HG03135 (cell line): ENCODE data around the gene FRY.
"Not testable (repeated sequence)": the region's sequence is repeated elsewhere in the genome, so short reads cannot be mapped to it uniquely, and the experiment has no call there.

ENCODE experiments used
- ATAC-seq: cut with Tn5 transposase; IDR thresholded peaks from one replicate; pipeline ENCODE4 v1.9.1; 2021; ENCODE audit warnings: mild to moderate bottlenecking, moderate library complexity; ENCODE audit not compliant: unreplicated experiment

Gene FRY

GRCh38 chr13:32040052-32040642 lies 8.6 kb downstream of the FRY start:
- ATAC-seq, result no peak

DNA sequence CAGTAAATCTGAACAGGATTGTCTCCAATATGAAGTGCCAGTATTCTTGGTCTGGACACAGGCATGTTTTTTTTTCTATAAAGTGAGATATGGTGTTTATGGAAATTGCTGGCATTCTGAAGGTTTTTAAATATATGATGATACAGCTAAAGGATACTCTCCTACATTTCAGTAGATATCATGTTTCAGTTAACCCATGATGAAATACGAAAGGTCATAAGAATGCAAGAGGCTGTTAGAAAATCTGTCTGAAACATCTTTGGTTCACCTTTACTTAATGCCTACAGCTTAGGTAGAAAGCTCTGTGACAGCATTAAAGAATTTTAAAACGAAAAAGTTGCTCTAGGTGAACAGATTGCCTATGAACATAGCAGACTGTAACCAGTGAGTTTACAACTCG lies 9.1 kb downstream of the FRY start:
- no peak for ATAC-seq

- ATAC-seq, result peak; percentile 70
Observed at GRCh38 chr13:32041429-32041828, 9.9 kb downstream of the FRY start.

- ATAC-seq, result no peak
Observed at GRCh38 chr13:32042551-32042950, 11.0 kb downstream of the FRY start.

GRCh38 chr13:32044446-32044845 lies 12.9 kb downstream of the FRY start:
- ATAC-seq, result no peak

GRCh38 chr13:32045537-32045936 lies 14.0 kb downstream of the FRY start:
- ATAC-seq, result no peak

DNA sequence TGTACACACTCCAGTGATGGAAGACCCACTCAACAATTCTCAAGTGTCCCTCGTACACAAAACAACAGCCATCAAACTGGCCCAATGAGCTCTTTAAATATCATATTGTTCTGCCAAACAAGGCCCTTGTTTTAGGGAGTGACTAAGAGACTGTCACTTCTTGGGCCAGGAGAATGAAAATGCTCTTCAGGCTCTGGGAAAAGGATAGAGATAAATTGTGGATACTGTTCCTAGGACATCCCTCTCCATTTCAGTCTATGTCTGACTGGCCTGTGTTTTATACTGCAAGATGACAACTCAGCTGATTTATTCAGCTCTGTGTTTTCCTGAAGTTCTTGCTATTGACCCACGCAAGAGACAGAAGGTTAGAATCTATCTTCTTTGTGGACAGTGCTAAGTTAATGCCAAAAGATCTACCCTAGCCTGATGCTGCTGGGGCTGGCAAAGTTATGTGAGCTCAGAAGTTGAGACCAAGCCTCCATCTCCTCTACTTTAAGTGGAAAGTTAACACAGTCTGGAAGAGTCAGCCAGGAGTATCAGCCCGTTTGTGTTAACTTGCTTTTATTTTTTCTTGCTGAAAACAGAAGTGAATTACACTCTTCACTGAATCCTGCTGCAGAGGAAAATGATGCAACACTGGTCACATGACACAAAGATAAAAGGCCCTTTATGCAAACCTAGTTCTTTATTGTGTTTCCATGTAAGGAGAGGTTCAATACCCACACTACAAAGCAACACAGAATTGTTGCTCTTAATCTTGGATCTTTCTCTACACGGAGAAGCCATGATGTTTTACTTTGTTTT lies 14.6 kb downstream of the FRY start:
- ATAC-seq, result no peak

DNA sequence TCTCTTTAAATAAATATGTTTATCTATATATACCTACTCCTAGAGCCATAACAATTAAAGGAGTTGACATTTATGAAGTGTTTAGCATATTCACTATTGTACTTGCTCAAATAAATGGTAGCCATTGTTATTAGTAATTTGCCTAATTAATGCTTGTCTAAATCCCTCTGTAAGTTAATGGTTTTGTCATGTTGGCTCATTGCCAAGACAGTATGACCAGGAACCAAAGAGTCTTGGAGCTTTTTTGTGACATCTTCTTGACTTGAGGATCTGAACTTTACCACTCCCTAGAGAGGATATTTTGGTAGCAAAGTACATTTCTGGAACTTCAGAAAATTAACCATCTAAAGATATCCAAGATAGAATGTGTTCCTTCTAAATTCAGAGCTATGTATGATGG lies 15.5 kb downstream of the FRY start:
- no peak for ATAC-seq

DNA sequence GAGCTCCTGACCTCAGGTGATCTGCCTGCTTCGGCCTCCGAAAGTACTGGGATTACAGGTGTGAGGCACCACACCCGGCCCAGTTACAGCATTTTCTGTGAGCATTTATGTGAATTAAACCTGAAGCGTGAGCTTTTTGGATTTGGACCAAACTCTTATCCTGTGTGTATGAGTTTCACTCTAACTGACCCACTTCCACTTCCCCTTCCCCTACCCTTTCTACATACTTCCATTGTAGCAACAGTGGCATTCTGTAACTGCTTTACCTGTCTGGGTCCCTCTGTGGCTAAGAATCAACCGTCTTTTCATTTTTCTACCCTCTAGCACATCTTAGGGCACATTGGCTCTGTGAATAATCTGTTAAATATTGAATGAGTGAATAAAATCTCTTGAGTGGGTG lies 16.2 kb downstream of the FRY start:
- ATAC-seq, result no peak

DNA sequence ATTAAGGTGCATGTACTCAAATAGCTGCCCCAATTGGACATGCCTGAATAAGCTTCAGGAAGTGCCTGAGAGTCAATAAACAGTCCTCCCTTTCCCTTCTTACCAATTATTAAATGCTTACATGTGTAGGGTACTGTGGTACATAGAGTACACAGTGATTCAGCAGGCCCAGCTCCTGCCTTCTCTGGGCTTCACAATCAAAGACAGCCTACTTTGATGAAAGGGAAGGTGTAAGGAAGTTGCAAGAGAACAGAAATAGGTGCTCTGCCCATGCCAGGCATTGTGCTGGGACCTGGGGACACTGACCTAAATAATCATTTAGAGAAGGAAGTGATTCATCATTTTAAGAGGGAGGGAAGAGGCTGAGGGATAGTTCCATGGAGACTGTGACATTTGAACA lies 17.2 kb downstream of the FRY start:
- ATAC-seq, result no peak

DNA sequence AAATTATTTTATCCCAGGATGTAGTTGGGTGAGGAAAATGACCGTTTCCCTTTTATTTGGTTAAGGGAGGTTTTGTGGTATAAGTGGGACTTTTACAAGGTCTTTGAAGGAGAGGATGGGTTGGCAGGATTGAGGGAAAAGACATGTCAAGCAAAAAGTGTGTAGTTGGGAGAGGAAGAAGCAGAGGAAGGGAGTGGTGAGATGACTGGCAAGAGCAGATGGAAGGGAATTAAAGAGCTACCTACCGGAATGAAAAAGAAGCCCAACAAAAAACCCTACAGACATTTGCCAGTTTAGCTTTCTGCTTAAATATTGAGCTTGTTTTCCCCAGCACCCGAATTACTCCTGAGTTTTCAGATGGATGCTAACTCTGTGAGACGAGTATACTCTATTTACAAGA lies 19.6 kb downstream of the FRY start:
- ATAC-seq, result no peak

- ATAC-seq, result no peak
Observed at GRCh38 chr13:32056316-32056715, 24.7 kb downstream of the FRY start.

DNA sequence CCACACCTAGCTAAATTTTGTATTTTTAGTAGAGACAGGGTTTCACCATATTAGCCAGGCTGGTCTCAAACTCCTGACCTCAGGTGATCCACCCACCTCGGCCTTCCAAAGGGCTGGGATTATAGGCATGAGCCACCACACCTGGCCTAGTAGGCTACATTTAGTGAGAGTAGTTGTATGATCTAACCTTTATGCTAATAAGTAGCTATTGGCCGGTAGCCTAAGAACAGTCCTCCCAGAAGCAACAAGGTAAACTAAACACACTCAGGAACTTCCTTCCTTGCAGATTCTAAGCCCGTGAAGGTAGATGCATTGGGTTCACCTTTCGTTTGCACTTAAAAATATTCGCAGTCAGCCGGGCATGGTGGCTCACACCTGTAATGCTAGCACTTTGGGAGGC lies 25.8 kb downstream of the FRY start:
- ATAC-seq, result not testable (repeated sequence)

DNA sequence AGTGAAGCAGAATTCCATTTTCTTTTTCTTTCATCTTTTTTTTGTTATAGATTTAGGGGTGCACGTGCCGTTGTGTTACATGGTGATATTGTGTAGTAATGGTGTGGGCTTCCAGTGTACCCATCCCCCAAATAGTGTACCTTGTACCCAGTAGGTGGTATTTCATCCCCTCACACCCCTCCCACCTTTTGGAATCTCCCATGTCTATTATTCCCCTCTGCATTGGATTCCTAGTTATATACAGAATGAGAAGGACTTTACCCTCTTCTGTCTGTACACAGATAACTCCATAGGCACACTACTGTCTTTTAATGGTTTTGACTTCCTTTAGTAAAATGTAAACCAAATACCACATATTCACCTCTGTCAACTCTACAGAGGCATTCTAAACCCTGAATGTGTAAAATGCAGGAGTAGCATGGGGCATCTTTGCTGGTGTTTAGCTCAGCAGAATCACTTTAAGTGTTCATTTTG lies 28.0 kb downstream of the FRY start:
- ATAC-seq, result no peak

DNA sequence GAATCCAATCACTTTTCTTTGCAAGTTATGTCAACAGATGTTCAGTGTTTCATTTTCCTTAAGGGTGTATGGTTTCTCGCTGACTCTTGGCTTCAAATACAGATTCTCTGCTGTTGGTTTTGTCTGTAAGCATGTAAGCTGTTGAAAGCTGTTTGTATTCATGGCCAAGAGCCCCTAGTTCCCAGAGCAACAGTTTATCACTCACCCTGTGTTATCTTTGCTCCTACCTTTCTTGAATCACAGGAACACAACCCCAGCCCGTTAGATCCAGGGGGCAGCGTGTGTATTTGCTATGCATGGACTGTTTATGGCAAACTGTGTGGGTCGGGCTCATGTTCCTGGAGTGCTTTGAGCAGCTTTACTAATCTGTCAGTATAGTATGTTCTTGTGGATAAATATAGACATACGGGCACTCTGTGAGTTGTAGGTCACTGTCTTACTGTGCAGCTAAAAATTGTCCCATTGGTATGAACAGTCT lies 28.9 kb downstream of the FRY start:
- no peak for ATAC-seq

GRCh38 chr13:32063619-32064233 lies 32.2 kb downstream of the FRY start:
- no peak for ATAC-seq

- ATAC-seq, result no peak
Observed at GRCh38 chr13:32067149-32067961, 35.8 kb downstream of the FRY start.

- no peak for ATAC-seq
Observed at GRCh38 chr13:32068255-32068654, 36.7 kb downstream of the FRY start.

DNA sequence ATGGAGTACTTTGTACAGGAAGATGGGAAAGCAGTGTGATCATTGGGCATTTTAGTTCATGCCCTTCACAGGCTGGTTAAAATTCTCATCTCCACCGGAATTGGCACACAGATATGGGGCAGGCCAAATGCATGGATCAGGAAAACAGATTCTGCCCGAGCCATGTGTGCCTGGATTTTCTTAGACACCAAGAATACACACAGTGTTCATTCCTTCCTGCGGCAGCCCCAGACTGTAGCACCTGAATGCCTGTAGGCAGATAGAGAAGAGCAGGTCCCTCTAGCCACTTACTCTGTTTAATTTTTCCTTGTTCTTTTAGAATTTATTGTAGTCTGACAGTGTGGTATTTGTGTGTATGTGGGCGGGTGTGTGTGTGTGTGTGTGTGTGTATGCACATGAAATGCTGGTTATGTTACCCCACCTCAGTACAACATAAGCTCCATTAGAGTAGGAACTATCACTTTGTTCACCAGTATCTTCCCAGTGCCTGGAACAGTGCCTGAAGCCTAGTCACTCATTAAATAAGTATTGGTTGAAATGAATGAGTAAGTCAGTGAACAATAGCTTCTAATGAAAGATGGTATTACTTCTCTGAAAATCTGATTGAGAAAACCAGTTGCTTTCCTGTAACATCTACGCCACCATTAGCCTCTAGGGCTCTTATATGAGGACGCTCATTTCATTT lies 41.7 kb downstream of the FRY start:
- ATAC-seq, result no peak

- no peak for ATAC-seq
Observed at GRCh38 chr13:32075170-32075851, 43.7 kb downstream of the FRY start.
